Smooth muscle cell (in vitro differentiated cells): ENCODE data around the gene TNNC1. TPM values are rescaled to one million over a fixed set of nuclear protein-coding genes. Genes with fewer than 3 reads are reported as not detected.

ENCODE experiments used
- DNase-seq: peaks from one replicate; lab custom pipeline; 2025; ENCODE audit not compliant: unreplicated experiment; lab: John Stamatoyannopoulos, UW
- H2AFZ ChIP-seq: fragments of 200-600 bp; sonication (generic); 2 replicates; pipeline ENCODE4 v1.6.0; 2016; ENCODE audit warnings: antibody characterized with exemption, low read depth, mild to moderate bottlenecking
- H3F3A ChIP-seq: fragments of 200-600 bp; sonication (generic); 2 replicates; pipeline ENCODE4 v1.6.0; 2017; ENCODE audit warnings: antibody characterized with exemption, low read depth
- H3K27ac ChIP-seq: fragments of 200-600 bp; sonication (generic); 2 replicates; pipeline ENCODE4 v1.5.1; 2016; ENCODE audit warnings: low read depth, mild to moderate bottlenecking
- H3K27me3 ChIP-seq: fragments of 200-600 bp; sonication (generic); 2 replicates; pipeline ENCODE4 v1.6.1; 2016; ENCODE audit warnings: low read depth, mild to moderate bottlenecking
- H3K36me3 ChIP-seq: fragments of 200-600 bp; sonication (generic); 2 replicates; pipeline ENCODE4 v1.5.1; 2016; ENCODE audit warnings: low read depth
- H3K4me1 ChIP-seq: fragments of 200-600 bp; sonication (generic); 2 replicates; pipeline ENCODE4 v1.5.1; 2016; ENCODE audit warnings: low read depth
- H3K4me2 ChIP-seq: fragments of 200-600 bp; sonication (generic); 2 replicates; pipeline ENCODE4 v1.6.0; 2016; ENCODE audit warnings: mild to moderate bottlenecking
- H3K4me3 ChIP-seq: fragments of 200-600 bp; sonication (generic); 2 replicates; pipeline ENCODE4 v1.5.1; 2016; ENCODE audit warnings: mild to moderate bottlenecking
- H3K79me2 ChIP-seq: fragments of 200-600 bp; sonication (generic); 2 replicates; pipeline ENCODE4 v1.6.0; 2016; ENCODE audit warnings: low read depth, mild to moderate bottlenecking
- H3K9ac ChIP-seq: fragments of 200-600 bp; sonication (generic); 2 replicates; pipeline ENCODE4 v1.6.0; 2016; ENCODE audit warnings: low read depth
- H3K9me3 ChIP-seq: fragments of 200-600 bp; sonication (generic); replicated peaks from 2 replicates; pipeline ENCODE4 v1.5.1; 2016; ENCODE audit warnings: low read depth
- H4K20me1 ChIP-seq: fragments of 200-600 bp; sonication (generic); 2 replicates; pipeline ENCODE4 v1.6.0; 2016; ENCODE audit warnings: low read depth
- WGBS: methylation state at CpG from one replicate; pipeline ENCODE4 v1.1.7; 2016; ENCODE audit warnings: low lambda C conversion rate; 5-methylcytosine and 5-hydroxymethylcytosine counted together
- polyA plus RNA-seq: library from polyadenylated mRNA; unstranded; fragments of >200 nt; fragmentation: Nextera tagmentation; extraction: Ambion mirVana; gene quantifications from 2 replicates; pipeline ENCODE4 v1.2.1, GENCODE V29; 2016
- total RNA-seq: library from RNA; depleted of rRNA; stranded (reverse); fragments of >200 nt; gene quantifications from 2 replicates; pipeline ENCODE4 v1.2.3, GENCODE V29; 2014
- TF ChIP-seq, protein P1 (sequence below): fragments of 200-600 bp; sonication (generic); IDR thresholded peaks from 2 replicates; pipeline ENCODE4 v1.5.1; 2017; ENCODE audit warnings: borderline replicate concordance, mild to moderate bottlenecking, antibody characterized with exemption; ENCODE audit not compliant: insufficient read depth, poor library complexity, severe bottlenecking

Gene TNNC1
- total and polyA plus RNA-seq, 2 experiments from 2014 or later = 5.1 to 5.9 TPM

GRCh38 chr3:52433996-52434479 lies 19.8 kb downstream of the TNNC1 start:
- Histone ChIP-seq H4K20me1 (no peaks in the 10 kb centered on the region), H3K36me3 (no peaks in the 10 kb centered on the region), H3K4me1 (peaks cover 14% of the 10 kb centered on the region), H3K9ac (no peak overlapping the region), H3F3A (no peaks in the 10 kb centered on the region), H3K79me2 (no peaks in the 10 kb centered on the region), H3K27ac (no peak overlapping the region), H3K27me3 (no peaks in the 10 kb centered on the region), H3K9me3 (no peaks in the 10 kb centered on the region), H3K4me2 (no peak overlapping the region), H2AFZ (peak overlapping the region; percentile 30), H3K4me3 (no peak overlapping the region)
- TF ChIP-seq, protein P1, sequence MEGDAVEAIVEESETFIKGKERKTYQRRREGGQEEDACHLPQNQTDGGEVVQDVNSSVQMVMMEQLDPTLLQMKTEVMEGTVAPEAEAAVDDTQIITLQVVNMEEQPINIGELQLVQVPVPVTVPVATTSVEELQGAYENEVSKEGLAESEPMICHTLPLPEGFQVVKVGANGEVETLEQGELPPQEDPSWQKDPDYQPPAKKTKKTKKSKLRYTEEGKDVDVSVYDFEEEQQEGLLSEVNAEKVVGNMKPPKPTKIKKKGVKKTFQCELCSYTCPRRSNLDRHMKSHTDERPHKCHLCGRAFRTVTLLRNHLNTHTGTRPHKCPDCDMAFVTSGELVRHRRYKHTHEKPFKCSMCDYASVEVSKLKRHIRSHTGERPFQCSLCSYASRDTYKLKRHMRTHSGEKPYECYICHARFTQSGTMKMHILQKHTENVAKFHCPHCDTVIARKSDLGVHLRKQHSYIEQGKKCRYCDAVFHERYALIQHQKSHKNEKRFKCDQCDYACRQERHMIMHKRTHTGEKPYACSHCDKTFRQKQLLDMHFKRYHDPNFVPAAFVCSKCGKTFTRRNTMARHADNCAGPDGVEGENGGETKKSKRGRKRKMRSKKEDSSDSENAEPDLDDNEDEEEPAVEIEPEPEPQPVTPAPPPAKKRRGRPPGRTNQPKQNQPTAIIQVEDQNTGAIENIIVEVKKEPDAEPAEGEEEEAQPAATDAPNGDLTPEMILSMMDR = no peak
- DNase-seq = no peak
- WGBS = 90% methylated on average over 6 of the region's 6 CpGs

DNA sequence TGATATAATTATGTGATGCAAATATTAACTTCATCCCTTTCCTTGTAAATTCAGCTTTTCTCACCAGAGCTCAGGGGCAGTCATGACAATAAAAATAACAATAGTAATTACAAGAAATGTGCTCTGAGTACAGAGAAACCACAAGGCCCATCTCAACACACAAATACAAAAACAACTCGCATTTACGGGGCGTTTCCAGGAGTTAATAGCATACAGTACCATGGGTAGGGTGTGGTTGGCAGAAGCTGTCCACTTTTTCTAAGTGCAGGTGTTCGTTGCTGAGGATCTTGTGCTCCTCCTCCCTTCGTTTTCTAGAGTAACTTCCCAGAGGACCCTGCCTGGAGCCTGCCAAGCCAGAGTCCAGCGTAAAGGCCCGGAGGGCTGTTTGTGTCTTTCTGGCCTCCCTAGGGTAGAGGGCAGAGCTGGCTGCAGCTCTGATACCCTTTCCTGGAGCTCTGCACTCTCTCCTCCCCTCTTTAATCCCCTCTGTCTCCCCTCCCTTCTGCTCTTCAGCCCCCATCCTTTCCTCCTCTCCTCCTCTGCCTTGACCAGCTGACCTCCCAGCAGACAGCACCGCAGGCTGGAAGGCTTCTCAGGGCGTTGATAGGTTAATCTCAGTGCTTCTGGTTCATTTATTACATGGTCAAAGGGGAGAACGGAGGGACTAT lies 20.4 kb downstream of the TNNC1 start:
- Histone ChIP-seq H3K79me2 (no peaks in the 10 kb centered on the region), H3F3A (no peaks in the 10 kb centered on the region), H2AFZ (peak overlapping the region; percentile 30), H3K4me1 (peaks cover 14% of the 10 kb centered on the region), H3K4me3 (no peak overlapping the region), H3K9ac (no peak overlapping the region), H3K27me3 (no peaks in the 10 kb centered on the region), H3K9me3 (no peaks in the 10 kb centered on the region), H3K27ac (no peak overlapping the region), H3K4me2 (no peak overlapping the region), H4K20me1 (no peaks in the 10 kb centered on the region), H3K36me3 (no peaks in the 10 kb centered on the region)
- TF ChIP-seq, protein P1 = no peak
- WGBS = 66% methylated on average over 10 of the region's 10 CpGs
- DNase-seq = no peak

- no peak for DNase-seq
- Histone ChIP-seq H3K9ac (no peak overlapping the region), H3K79me2 (no peaks in the 10 kb centered on the region), H3K4me2 (no peak overlapping the region), H4K20me1 (no peaks in the 10 kb centered on the region), H3K4me3 (no peak overlapping the region), H3K4me1 (peaks cover 14% of the 10 kb centered on the region), H3F3A (no peaks in the 10 kb centered on the region), H3K27me3 (no peaks in the 10 kb centered on the region), H3K9me3 (no peaks in the 10 kb centered on the region), H2AFZ (no peak overlapping the region), H3K36me3 (no peaks in the 10 kb centered on the region), H3K27ac (no peak overlapping the region)
- TF ChIP-seq, protein P1 = no peak
- WGBS = 65% methylated on average over 4 of the region's 4 CpGs
Measured at GRCh38 chr3:52432691-52433141, 21.1 kb downstream of the TNNC1 start.

GRCh38 chr3:52432225-52432624 lies 21.6 kb downstream of the TNNC1 start:
- H3K9ac ChIP-seq = no peak overlapping the region
- H3K36me3 ChIP-seq = no peaks in the 10 kb centered on the region

More at GRCh38 chr3:52432225-52432624, 21.6 kb downstream of the TNNC1 start:
- no peaks in the 10 kb centered on the region for H4K20me1 ChIP-seq
- no peak overlapping the region for H3K27ac ChIP-seq
- no peak overlapping the region for H3K4me3 ChIP-seq
- H3K79me2 ChIP-seq = no peaks in the 10 kb centered on the region
- TF ChIP-seq, protein P1 = no peak
- H2AFZ ChIP-seq = no peak overlapping the region
- H3K9me3 ChIP-seq = no peaks in the 10 kb centered on the region
- H3K27me3 ChIP-seq = no peaks in the 10 kb centered on the region
- peaks cover 14% of the 10 kb centered on the region for H3K4me1 ChIP-seq
- no peaks in the 10 kb centered on the region for H3F3A ChIP-seq
- WGBS = 80% methylated on average over 6 of the region's 6 CpGs
- no peak overlapping the region for H3K4me2 ChIP-seq
- DNase-seq = no peak
